ENCODE results near the gene GPX4. TPM values are rescaled to one million over a fixed set of nuclear protein-coding genes. Genes with fewer than 3 reads are reported as not detected.

The GPX4 gene
- total and polyA plus RNA-seq, 2 donors (not counting 1 experiment from before 2014, with no cell fraction given) = 213 to 317 TPM

DNA sequence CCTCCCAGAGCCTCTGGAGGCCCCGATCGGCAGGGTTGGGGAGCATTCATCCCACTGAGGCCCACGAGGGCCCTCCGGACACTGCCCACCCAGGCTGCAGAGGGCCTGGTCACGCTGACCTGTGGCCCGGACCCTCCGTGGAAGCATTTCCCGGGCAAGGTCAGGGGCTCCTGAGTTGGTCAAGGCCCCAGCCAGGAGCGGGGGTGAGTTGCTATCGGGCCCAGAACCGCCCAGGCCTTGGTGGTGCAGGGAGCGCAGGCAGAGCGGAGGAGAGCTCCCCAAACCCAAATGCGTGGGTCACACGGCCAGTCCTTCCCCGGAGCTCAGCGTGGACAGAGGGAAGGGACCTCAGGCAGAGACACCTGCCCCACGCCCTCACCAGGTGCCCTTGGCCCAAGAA lies 25.7 kb downstream of the GPX4 start:
- POLR2A ChIA-PET = interaction anchor here (1.4 kb wide), 1 partner anchor 61 kb away, joined by 4 read pairs; no protein-coding TSS in a partner anchor
- peak overlapping the region; percentile 90 for H3K4me3 Mint-ChIP-seq
- peaks cover 30% of the 10 kb centered on the region for H3K4me1 Mint-ChIP-seq
- DNase-seq (no peak), ATAC-seq (ENCODE audit: low read depth) (no peak)
- no peaks in the 10 kb centered on the region for H3K9me3 Mint-ChIP-seq (ENCODE audit: insufficient read depth)
- H4K20me1 ChIP-seq (ENCODE audit: control insufficient read depth, insufficient read depth, low read length, poor library complexity, severe bottlenecking) = peaks cover 77% of the 10 kb centered on the region
- no peaks in the 10 kb centered on the region for H3K27me3 ChIP-seq (replicated peaks in 1 of 4; ENCODE audit: control extremely low read depth in 1 of 4, control insufficient read depth in 3 of 4, insufficient read depth in 4 of 4, low read length in 3 of 4)
- H3K27me3 Mint-ChIP-seq = no peaks in the 10 kb centered on the region
- no peak overlapping the region for H3K4me3 ChIP-seq (ENCODE audit: control extremely low read depth in 1 of 5, extremely low read depth in 1 of 5, insufficient read depth in 1 of 5, low read depth in 2 of 5, low read length in 4 of 5)
- H3K79me2 ChIP-seq (ENCODE audit: control insufficient read depth, insufficient read depth, low read length) = peaks cover 96% of the 10 kb centered on the region
- H3K4me1 ChIP-seq (ENCODE audit: control insufficient read depth in 2 of 2, insufficient read depth in 2 of 2, low read length in 2 of 2) = peaks cover 29 to 46% of the 10 kb centered on the region in 2 donors
- no peak overlapping the region for H3K27ac ChIP-seq (ENCODE audit: low read length in 2 of 2)
- intact Hi-C loops (cut with micrococcal nuclease) = no loop called here
- H3K27ac Mint-ChIP-seq = no peak overlapping the region
- peaks cover 0 to 5% (median 0%) of the 10 kb centered on the region in 3 donors for H3K9me3 ChIP-seq (ENCODE audit: control extremely low read depth in 1 of 3, control insufficient read depth in 2 of 3, insufficient read depth in 1 of 3, low read length in 2 of 3)
- no peak overlapping the region for H2AFZ ChIP-seq (ENCODE audit: insufficient read depth, low read depth, low read length, poor library complexity, severe bottlenecking)
- TF ChIP-seq CTCF (IDR thresholded peaks at IDR 0.05) = no peak
- TF ChIP-seq EZH2 (IDR thresholded peaks at IDR 0.05; ENCODE audit: borderline replicate concordance, insufficient read depth, low read depth, low read length, poor library complexity, severe bottlenecking) = no peak
- no peak overlapping the region for H3K9ac ChIP-seq (ENCODE audit: low read length)
- H3K4me2 ChIP-seq (replicated peaks; ENCODE audit: low read depth, low read length, poor library complexity, severe bottlenecking) = no peak overlapping the region
- 95% methylated on average over 18 of the region's 18 CpGs for WGBS (ENCODE audit: insufficient coverage)
- peaks cover 0 to 30% of the 10 kb centered on the region in 2 experiments for H3K36me3 ChIP-seq (replicated peaks in 1 of 2; ENCODE audit: control extremely low read depth in 1 of 2, control insufficient read depth in 1 of 2, extremely low read depth in 1 of 2, insufficient read depth in 2 of 2, low read length in 1 of 2)
- CTCF ChIA-PET = interaction anchor here (1.6 kb wide), 1 partner anchor 16 kb away, joined by 5 read pairs; no protein-coding TSS in a partner anchor
